Measurements from ENCODE around the gene STX8. TPM values are rescaled to one million over a fixed set of nuclear protein-coding genes. Genes with fewer than 3 reads are reported as not detected.

Gene STX8
- total and polyA plus RNA-seq, 7 donors: 34.0 to 70.6 (median 50.5) TPM

DNA sequence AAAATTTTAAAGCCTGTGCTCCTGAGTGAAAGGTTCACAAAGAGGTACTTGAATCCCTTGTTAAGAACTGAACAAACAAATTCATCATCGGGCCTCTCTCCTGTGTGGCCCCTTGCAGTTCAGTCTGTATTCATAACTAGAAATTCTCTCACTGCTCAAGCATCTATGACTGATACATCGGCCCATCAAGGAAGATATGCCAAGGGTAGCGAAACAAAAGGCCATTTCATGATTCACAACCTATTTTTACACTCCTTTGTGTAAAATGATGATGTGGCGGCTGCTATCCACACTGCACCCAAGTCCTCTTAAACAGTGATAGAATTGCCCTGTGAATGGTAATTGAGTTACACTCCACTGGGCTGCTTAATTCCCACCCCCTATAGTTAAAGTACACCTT, 204.6 kb downstream of the STX8 start:
- TF ChIP-seq, protein P1, sequence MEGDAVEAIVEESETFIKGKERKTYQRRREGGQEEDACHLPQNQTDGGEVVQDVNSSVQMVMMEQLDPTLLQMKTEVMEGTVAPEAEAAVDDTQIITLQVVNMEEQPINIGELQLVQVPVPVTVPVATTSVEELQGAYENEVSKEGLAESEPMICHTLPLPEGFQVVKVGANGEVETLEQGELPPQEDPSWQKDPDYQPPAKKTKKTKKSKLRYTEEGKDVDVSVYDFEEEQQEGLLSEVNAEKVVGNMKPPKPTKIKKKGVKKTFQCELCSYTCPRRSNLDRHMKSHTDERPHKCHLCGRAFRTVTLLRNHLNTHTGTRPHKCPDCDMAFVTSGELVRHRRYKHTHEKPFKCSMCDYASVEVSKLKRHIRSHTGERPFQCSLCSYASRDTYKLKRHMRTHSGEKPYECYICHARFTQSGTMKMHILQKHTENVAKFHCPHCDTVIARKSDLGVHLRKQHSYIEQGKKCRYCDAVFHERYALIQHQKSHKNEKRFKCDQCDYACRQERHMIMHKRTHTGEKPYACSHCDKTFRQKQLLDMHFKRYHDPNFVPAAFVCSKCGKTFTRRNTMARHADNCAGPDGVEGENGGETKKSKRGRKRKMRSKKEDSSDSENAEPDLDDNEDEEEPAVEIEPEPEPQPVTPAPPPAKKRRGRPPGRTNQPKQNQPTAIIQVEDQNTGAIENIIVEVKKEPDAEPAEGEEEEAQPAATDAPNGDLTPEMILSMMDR (IDR thresholded peaks at IDR 0.05): no peak
- Histone ChIP-seq H3K27ac (peak overlapping the region; percentile 79), H3K9me3 (no peaks in the 10 kb centered on the region), H3K27me3 (ENCODE audit: insufficient read depth in 3 of 3, low read length in 2 of 3) (no peaks in the 10 kb centered on the region), H3K36me3 (ENCODE audit: insufficient read depth in 1 of 2, low read depth in 1 of 2) (no peaks in the 10 kb centered on the region), H3K4me3 (no peak overlapping the region), H3K4me1 (peaks cover 24% of the 10 kb centered on the region)
- ATAC-seq (peak; percentile 90 to 92 (median 90)), DNase-seq (no peak)
- 33 to 35% (median 34%) methylated on average over 4 of the region's 4 CpGs for WGBS, 3 donors
- intact Hi-C loops (cut with DNase I): no loop called here

DNA sequence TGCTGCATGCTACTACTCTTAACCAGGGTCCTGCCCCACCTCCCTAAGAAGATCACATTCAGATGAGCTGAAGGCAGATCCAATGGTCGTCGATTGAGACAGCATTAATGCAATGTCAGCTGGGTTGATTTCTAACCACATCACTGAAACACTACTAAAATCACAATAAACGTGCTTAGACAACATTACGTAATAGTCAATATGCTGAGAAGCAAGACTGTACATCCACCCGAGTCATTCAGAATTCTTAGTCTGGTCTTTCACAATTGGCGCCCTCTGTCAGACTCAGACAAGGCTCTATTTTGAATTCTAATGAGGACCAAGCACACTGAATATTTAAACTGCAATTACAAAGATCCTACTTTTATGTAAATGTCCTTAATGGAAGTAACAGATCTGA, 205.2 kb downstream of the STX8 start:
- TF ChIP-seq, protein P1 (IDR thresholded peaks at IDR 0.05): no peak
- H3K27ac ChIP-seq: peak overlapping the region; percentile 79
- H3K36me3 ChIP-seq (ENCODE audit: insufficient read depth in 1 of 2, low read depth in 1 of 2): no peaks in the 10 kb centered on the region
- H3K9me3 ChIP-seq: no peaks in the 10 kb centered on the region
- ATAC-seq: peak; percentile 33 to 59 (median 36)
- no peak for DNase-seq
- intact Hi-C loops (cut with DNase I): no loop called here
- H3K27me3 ChIP-seq (ENCODE audit: insufficient read depth in 3 of 3, low read length in 2 of 3): no peaks in the 10 kb centered on the region
- WGBS, 3 donors: 52 to 70% (median 63%) methylated on average over 6 of the region's 6 CpGs
- peaks cover 24% of the 10 kb centered on the region for H3K4me1 ChIP-seq
- no peak overlapping the region for H3K4me3 ChIP-seq

DNA sequence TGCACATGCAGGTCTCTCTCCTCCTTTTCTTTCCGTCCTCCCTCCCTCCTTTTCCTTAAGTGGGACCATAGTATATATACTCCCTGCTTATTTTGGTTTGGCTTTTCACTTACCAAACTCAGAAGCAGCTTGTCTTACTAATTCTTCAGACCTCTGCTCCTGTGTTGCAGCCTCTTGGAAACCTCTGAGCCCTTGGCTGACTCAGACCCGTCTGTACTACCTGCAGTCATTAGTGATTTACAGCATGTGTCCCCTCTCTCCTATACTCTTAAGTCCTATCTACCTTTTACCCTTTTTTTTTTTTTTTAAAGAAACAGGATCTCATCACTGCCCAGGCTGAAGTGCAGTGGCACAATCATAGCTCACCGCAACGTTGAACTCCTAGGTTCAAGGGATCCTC, 207.0 kb downstream of the STX8 start:
- Histone ChIP-seq H3K27me3 (ENCODE audit: insufficient read depth in 3 of 3, low read length in 2 of 3) (no peaks in the 10 kb centered on the region), H3K36me3 (ENCODE audit: insufficient read depth in 1 of 2, low read depth in 1 of 2) (no peaks in the 10 kb centered on the region), H3K9me3 (no peaks in the 10 kb centered on the region), H3K4me3 (no peak overlapping the region), H3K4me1 (peaks cover 24% of the 10 kb centered on the region), H3K27ac (peak overlapping the region; percentile 79)
- intact Hi-C loops (cut with DNase I): loop anchor here in 1 of 2 donors (5.0 kb wide), 1 partner anchor 59 kb away; no protein-coding TSS in a partner anchor
- no peak for DNase-seq
- WGBS, 3 donors: 64 to 76% (median 71%) methylated on average over 4 of the region's 4 CpGs
- TF ChIP-seq, protein P1 (IDR thresholded peaks at IDR 0.05): no peak
- no peak for ATAC-seq

DNA sequence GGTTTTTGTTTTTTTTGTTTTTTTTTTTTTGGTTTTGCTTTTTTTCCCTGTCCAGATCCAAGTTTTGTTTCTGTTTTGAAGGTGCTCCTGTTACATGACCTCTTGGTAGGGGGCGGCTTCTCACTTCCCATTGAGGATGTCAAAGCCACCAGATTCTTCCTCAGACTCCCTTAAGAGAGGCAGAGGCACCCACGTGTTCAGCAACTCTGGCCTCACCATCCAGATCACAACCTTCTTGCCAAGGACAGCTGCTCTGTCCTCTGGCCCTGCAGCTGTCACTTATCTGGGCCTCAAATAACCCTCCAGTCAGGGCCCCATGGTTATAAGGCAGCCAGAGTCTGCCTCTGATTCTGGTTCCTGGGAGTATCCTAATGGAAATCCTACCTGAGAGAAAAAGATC, 208.5 kb downstream of the STX8 start:
- H3K4me3 ChIP-seq: no peak overlapping the region
- intact Hi-C loops (cut with DNase I): loop anchor here in 1 of 2 donors (5.0 kb wide), 1 partner anchor 60 kb away; no protein-coding TSS in a partner anchor
- H3K36me3 ChIP-seq (ENCODE audit: insufficient read depth in 1 of 2, low read depth in 1 of 2): no peaks in the 10 kb centered on the region
- H3K9me3 ChIP-seq: no peaks in the 10 kb centered on the region
- WGBS, 3 donors: 12 to 27% (median 21%) methylated on average over 2 of the region's 2 CpGs
- TF ChIP-seq, protein P1 (IDR thresholded peaks at IDR 0.05): no peak
- DNase-seq (peak in 1 of 2 donors; percentile 59), ATAC-seq (peak; percentile 73 to 84 (median 80))
- no peaks in the 10 kb centered on the region for H3K27me3 ChIP-seq (ENCODE audit: insufficient read depth in 3 of 3, low read length in 2 of 3)
- H3K4me1 ChIP-seq: peaks cover 24% of the 10 kb centered on the region
- H3K27ac ChIP-seq: peak overlapping the region; percentile 66
